Tibial artery (tissue), 4 donors: ENCODE measurements around the gene DIRAS3.

Experiments
- DNase-seq, 2 donors: peaks; one replicate each; pipeline ENCODE4 v3.0.0-alpha.2; 2019
- H3K27ac ChIP-seq, 2 donors: fragments of 200-600 bp; sonication (generic) in 1 of 2; 1 replicate in 1 of 2; 2 replicates in 1 of 2; pipeline ENCODE4 v1.5.1; 2018 to 2019; ENCODE audit warnings: mild to moderate bottlenecking in 1 of 2
- H3K27me3 ChIP-seq, 2 donors: fragments of 200-600 bp; sonication (generic) in 1 of 2; one replicate each; pipeline versions ENCODE4 v1.5.1 to v1.6.0; 2016 to 2019
- H3K36me3 ChIP-seq, 3 donors: fragments of 200-600 bp; sonication (generic) in 2 of 3; one replicate each; pipeline ENCODE4 v1.5.1; 2016 to 2019; ENCODE audit warnings: mild to moderate bottlenecking in 2 of 3
- H3K4me1 ChIP-seq, 4 donors: fragments of 200-600 bp; sonication (generic) in 2 of 4; 1 replicate in 3 of 4; 2 replicates in 1 of 4; pipeline ENCODE4 v1.5.1; 2016 to 2019
- H3K4me3 ChIP-seq, 2 donors: fragments of 200-600 bp; sonication (generic) in 1 of 2; 1 replicate in 1 of 2; 2 replicates in 1 of 2; pipeline ENCODE4 v1.5.1; 2018 to 2019; ENCODE audit warnings: mild to moderate bottlenecking in 2 of 2
- H3K9me3 ChIP-seq, 3 donors: fragments of 200-600 bp; sonication (generic) in 1 of 3; one replicate each; pipeline ENCODE4 v1.5.1; 2016 to 2019
- CTCF ChIP-seq, 2 experiments: fragments of 200-600 bp in 1 of 2; fragments of 450-650 bp in 1 of 2; IDR thresholded peaks; one replicate each; pipeline ENCODE4 v1.5.1; 2017 to 2019; ENCODE audit warnings: antibody characterized with exemption in 2 of 2, mild to moderate bottlenecking in 1 of 2, moderate library complexity in 1 of 2
- intact Hi-C: fragments of 100-400 bp; cut with DNase I; formaldehyde crosslinking; loops from one replicate; pipeline ENCODE4 v1.15.0; 2023; ENCODE audit warnings: low total_unique reads

DIRAS3 gene

GRCh38 chr1:68045511-68046180 lies 4.8 kb downstream of the DIRAS3 start:
- intact Hi-C loops: no loop called here
- DNase-seq: no peak
- no peaks in the 10 kb centered on the region for H3K4me1 ChIP-seq
- no peak for TF ChIP-seq CTCF (IDR thresholded peaks at IDR 0.05)
- H3K9me3 ChIP-seq: no peaks in the 10 kb centered on the region
- H3K27ac ChIP-seq: no peak overlapping the region
- peaks cover 0 to 11% (median 0%) of the 10 kb centered on the region in 3 donors for H3K36me3 ChIP-seq
- H3K4me3 ChIP-seq: no peak overlapping the region
- H3K27me3 ChIP-seq: no peaks in the 10 kb centered on the region

GRCh38 chr1:68043443-68044090 lies 6.9 kb downstream of the DIRAS3 start:
- no peak for DNase-seq
- TF ChIP-seq CTCF (IDR thresholded peaks at IDR 0.05): no peak
- H3K36me3 ChIP-seq: peaks cover 0 to 11% (median 0%) of the 10 kb centered on the region in 3 donors
- H3K27ac ChIP-seq: no peak overlapping the region
- no peaks in the 10 kb centered on the region for H3K9me3 ChIP-seq
- no peak overlapping the region for H3K4me3 ChIP-seq
- H3K27me3 ChIP-seq: no peaks in the 10 kb centered on the region
- H3K4me1 ChIP-seq: no peaks in the 10 kb centered on the region
- intact Hi-C loops: no loop called here

GRCh38 chr1:68036946-68037345 lies 13.5 kb downstream of the DIRAS3 start:
- no peaks in the 10 kb centered on the region for H3K27me3 ChIP-seq
- H3K4me1 ChIP-seq: no peaks in the 10 kb centered on the region
- no peaks in the 10 kb centered on the region for H3K9me3 ChIP-seq
- no peak overlapping the region for H3K27ac ChIP-seq
- H3K4me3 ChIP-seq: no peak overlapping the region
- no peaks in the 10 kb centered on the region for H3K36me3 ChIP-seq
- TF ChIP-seq CTCF (IDR thresholded peaks at IDR 0.05): no peak
- intact Hi-C loops: no loop called here
- DNase-seq: no peak

- H3K27me3 ChIP-seq: no peaks in the 10 kb centered on the region
- no peak overlapping the region for H3K4me3 ChIP-seq
- no peak for DNase-seq
- no peaks in the 10 kb centered on the region for H3K9me3 ChIP-seq
- no peaks in the 10 kb centered on the region for H3K36me3 ChIP-seq
- intact Hi-C loops: no loop called here
- no peaks in the 10 kb centered on the region for H3K4me1 ChIP-seq
- TF ChIP-seq CTCF (IDR thresholded peaks at IDR 0.05): no peak
- H3K27ac ChIP-seq: no peak overlapping the region
Measured at GRCh38 chr1:68029444-68029843, 21.0 kb downstream of the DIRAS3 start.

- no peaks in the 10 kb centered on the region for H3K36me3 ChIP-seq
- intact Hi-C loops: no loop called here
- H3K27ac ChIP-seq: no peak overlapping the region
- no peak overlapping the region for H3K4me3 ChIP-seq
- DNase-seq: no peak
- no peaks in the 10 kb centered on the region for H3K9me3 ChIP-seq
- H3K27me3 ChIP-seq: no peaks in the 10 kb centered on the region
- H3K4me1 ChIP-seq: no peaks in the 10 kb centered on the region
- TF ChIP-seq CTCF (IDR thresholded peaks at IDR 0.05): no peak
Measured at GRCh38 chr1:68028566-68028965, 21.9 kb downstream of the DIRAS3 start.
